NCI-H2196 treated with DMSO at 0.1 percent for 48 hours (cell line): ENCODE results near the gene BRD1.

Experiments used
- DNase-seq: peaks from one replicate; lab custom pipeline; 2025; ENCODE audit not compliant: unreplicated experiment; lab: John Stamatoyannopoulos, UW

Gene BRD1

DNA sequence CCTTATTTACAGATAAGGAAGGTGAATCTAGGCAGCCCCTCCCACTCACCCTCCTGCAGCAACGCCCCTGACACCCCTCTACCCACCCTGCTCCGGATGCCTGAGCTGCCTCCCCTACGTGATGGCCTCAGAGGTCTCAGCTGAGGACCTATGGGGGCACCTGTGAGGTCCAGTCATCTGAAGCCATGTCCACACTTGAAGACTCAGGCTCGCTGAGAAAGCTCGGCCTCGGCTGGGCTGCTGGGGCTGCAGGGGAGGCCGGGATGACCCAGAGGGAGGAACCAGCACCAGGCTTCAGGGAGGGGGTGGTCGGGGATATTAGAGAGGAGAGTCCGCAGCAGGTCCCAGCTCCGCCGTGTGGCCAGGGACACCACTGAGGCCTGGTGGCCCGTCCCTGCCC, 92.8 kb downstream of the BRD1 start:
- DNase-seq, result no peak

- DNase-seq, result no peak
These were observed 93.3 kb downstream of the BRD1 start for GRCh38 chr22:49734390-49734789.

- DNase-seq, result no peak
These were observed 94.0 kb downstream of the BRD1 start for GRCh38 chr22:49733631-49734030.

DNA sequence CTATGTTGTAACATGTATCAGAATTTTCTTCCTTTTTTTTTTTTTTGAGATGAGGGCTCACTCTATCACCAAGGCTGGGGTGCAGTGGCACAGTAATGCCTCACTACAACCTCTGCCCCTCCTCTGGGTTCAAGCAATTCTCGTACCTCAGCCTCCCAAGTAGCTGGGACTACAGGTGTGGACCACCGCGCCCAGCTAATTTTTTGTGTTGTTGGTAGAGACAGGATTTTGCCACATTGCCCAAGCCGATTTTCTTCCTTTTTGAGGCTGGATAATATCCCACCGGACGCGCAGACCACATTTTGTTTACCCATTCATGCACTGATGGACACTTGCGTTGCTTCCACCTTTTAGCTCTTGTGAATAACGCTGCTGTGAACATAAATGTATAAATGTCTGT, 97.0 kb downstream of the BRD1 start:
- DNase-seq, result no peak

- no peak for DNase-seq
These were observed 99.0 kb downstream of the BRD1 start for GRCh38 chr22:49728570-49729271.

DNA sequence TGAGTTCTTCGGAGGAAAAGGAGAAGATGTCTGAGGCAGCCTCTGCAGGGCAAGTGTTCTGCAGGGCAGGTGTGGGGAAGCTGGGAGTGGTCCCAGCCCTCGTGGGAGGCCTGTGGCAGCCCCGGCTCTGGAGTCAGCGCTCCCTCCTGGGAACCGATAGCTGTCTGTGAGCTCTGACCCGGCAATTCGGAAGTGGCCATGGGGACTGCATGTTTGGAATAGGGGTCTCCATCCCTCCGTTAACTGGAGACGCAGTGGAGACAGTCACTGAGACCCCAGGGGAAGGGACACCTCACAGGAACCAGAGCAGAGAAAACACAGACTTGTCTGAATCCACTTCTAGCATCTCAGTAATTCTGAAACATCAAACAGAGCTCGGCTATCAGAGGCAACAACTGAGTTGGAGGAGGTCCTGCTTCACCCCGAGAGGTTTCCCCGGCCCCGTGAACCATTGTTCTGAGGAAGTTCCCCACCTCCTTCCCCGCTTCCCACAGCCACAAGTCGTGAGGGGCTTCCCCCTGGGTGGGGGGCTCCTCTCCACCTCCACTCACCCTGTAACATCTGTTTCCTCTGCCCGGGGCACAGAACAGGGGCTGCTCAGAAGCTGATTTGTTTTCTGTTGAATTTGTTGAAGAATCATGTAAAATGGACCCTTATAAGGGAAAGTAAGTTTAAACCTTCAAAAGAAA, 99.6 kb downstream of the BRD1 start:
- DNase-seq, result no peak

GRCh38 chr22:49727191-49727880, 100.3 kb downstream of the BRD1 start:
- no peak for DNase-seq

GRCh38 chr22:49726701-49727101, 101.0 kb downstream of the BRD1 start:
- no peak for DNase-seq

GRCh38 chr22:49726022-49726681, 101.5 kb downstream of the BRD1 start:
- no peak for DNase-seq

- DNase-seq, result no peak
These were observed 102.2 kb downstream of the BRD1 start for GRCh38 chr22:49725516-49725915.

- no peak for DNase-seq
These were observed 102.7 kb downstream of the BRD1 start for GRCh38 chr22:49724893-49725489.

GRCh38 chr22:49724030-49724892, 103.4 kb downstream of the BRD1 start:
- no peak for DNase-seq

GRCh38 chr22:49723478-49724029, 104.1 kb downstream of the BRD1 start:
- no peak for DNase-seq
